Activated naive CD8-positive, alpha-beta T cell treated with anti-CD3 and anti-CD28 coated beads, Interleukin-2, amount 50 U/mL, for 24 hours (primary cell): ENCODE measurements around the gene GREM1.

Experiments
- ATAC-seq: fragments of 150-1000 bp; cut with Tn5 transposase; one replicate; pipeline ENCODE4 v1.10.0; 2021
- DNase-seq: peaks from one replicate; pipeline ENCODE4 v3.0.0; 2021
- H3K27ac Mint-ChIP-seq: one replicate; pipeline ENCODE4 v1.8.0; 2021; ENCODE audit warnings: mild to moderate bottlenecking, mixed read lengths
- H3K27me3 Mint-ChIP-seq: one replicate; pipeline ENCODE4 v1.8.0; 2021; ENCODE audit warnings: mixed read lengths
- H3K36me3 Mint-ChIP-seq: one replicate; pipeline ENCODE4 v1.8.0; 2021; ENCODE audit warnings: low read depth, mixed read lengths
- H3K4me1 Mint-ChIP-seq: one replicate; pipeline ENCODE4 v1.8.0; 2021; ENCODE audit warnings: mixed read lengths
- H3K4me3 Mint-ChIP-seq: one replicate; pipeline ENCODE4 v1.8.0; 2021; ENCODE audit warnings: mild to moderate bottlenecking, moderate library complexity, mixed read lengths
- H3K9me3 Mint-ChIP-seq: one replicate; pipeline ENCODE4 v1.8.0; 2021; ENCODE audit warnings: mixed read lengths

The GREM1 gene

GRCh38 chr15:32717426-32718226 is at the start of gene GREM1:
TSS of gene GREM1 (plus strand) at chr15:32718004. CDS start at chr15:32730691, 12,687 bp downstream.
- Mint-ChIP-seq H3K27ac (no peak within 1 kb of the TSS), H3K4me3 (peak within 1 kb of the TSS; percentile 15)

GRCh38 chr15:32668942-32669341 is 48.9 kb upstream of the GREM1 start:
- Mint-ChIP-seq H3K27ac (no peak overlapping the region), H3K4me3 (no peak overlapping the region), H3K27me3 (no peaks in the 10 kb centered on the region), H3K36me3 (no peaks in the 10 kb centered on the region), H3K9me3 (no peaks in the 10 kb centered on the region), H3K4me1 (no peaks in the 10 kb centered on the region)
- DNase-seq (no peak), ATAC-seq (no peak)

More at GRCh38 chr15:32717426-32718226, at the start of gene GREM1:
- Mint-ChIP-seq H3K9me3 (no peaks in the 10 kb centered on the region), H3K27me3 (peaks cover 77% of the 10 kb centered on the region), H3K36me3 (no peaks in the 10 kb centered on the region), H3K4me1 (peaks cover 23% of the 10 kb centered on the region)
- DNase-seq (no peak), ATAC-seq (no peak)

- DNase-seq (no peak), ATAC-seq (no peak)
- Mint-ChIP-seq H3K27ac (no peak overlapping the region), H3K36me3 (no peaks in the 10 kb centered on the region), H3K27me3 (no peaks in the 10 kb centered on the region), H3K4me1 (no peaks in the 10 kb centered on the region), H3K4me3 (no peak overlapping the region), H3K9me3 (no peaks in the 10 kb centered on the region)
These were observed 47.8 kb upstream of the GREM1 start for GRCh38 chr15:32669896-32670611.

- no peaks in the 10 kb centered on the region for H3K9me3 Mint-ChIP-seq
- no peaks in the 10 kb centered on the region for H3K4me1 Mint-ChIP-seq
- H3K4me3 Mint-ChIP-seq = no peak overlapping the region
- no peaks in the 10 kb centered on the region for H3K36me3 Mint-ChIP-seq
- H3K27ac Mint-ChIP-seq = no peak overlapping the region
- DNase-seq = no peak
- no peaks in the 10 kb centered on the region for H3K27me3 Mint-ChIP-seq
- ATAC-seq = no peak
These were observed 47.2 kb upstream of the GREM1 start for GRCh38 chr15:32670623-32671022.

GRCh38 chr15:32671339-32672325 is 46.2 kb upstream of the GREM1 start:
- ATAC-seq (no peak), DNase-seq (no peak)
- no peak overlapping the region for H3K4me3 Mint-ChIP-seq
- H3K4me1 Mint-ChIP-seq = no peaks in the 10 kb centered on the region
- H3K36me3 Mint-ChIP-seq = no peaks in the 10 kb centered on the region
- no peaks in the 10 kb centered on the region for H3K27me3 Mint-ChIP-seq
- H3K27ac Mint-ChIP-seq = no peak overlapping the region
- H3K9me3 Mint-ChIP-seq = no peaks in the 10 kb centered on the region

- no peak overlapping the region for H3K27ac Mint-ChIP-seq
- no peak for ATAC-seq
- no peaks in the 10 kb centered on the region for H3K36me3 Mint-ChIP-seq
- H3K4me3 Mint-ChIP-seq = no peak overlapping the region
- peaks cover 1% of the 10 kb centered on the region for H3K27me3 Mint-ChIP-seq
- H3K9me3 Mint-ChIP-seq = no peaks in the 10 kb centered on the region
- DNase-seq = no peak
- H3K4me1 Mint-ChIP-seq = no peaks in the 10 kb centered on the region
These were observed 43.1 kb upstream of the GREM1 start for GRCh38 chr15:32674681-32675080.

GRCh38 chr15:32675466-32675865 is 42.3 kb upstream of the GREM1 start:
- Mint-ChIP-seq H3K27me3 (peaks cover 1% of the 10 kb centered on the region), H3K4me3 (no peak overlapping the region), H3K9me3 (no peaks in the 10 kb centered on the region), H3K27ac (no peak overlapping the region), H3K36me3 (no peaks in the 10 kb centered on the region), H3K4me1 (no peaks in the 10 kb centered on the region)
- ATAC-seq (no peak), DNase-seq (no peak)

GRCh38 chr15:32676169-32676568 is 41.6 kb upstream of the GREM1 start:
- Mint-ChIP-seq H3K9me3 (no peaks in the 10 kb centered on the region), H3K27ac (no peak overlapping the region), H3K4me3 (no peak overlapping the region), H3K27me3 (peaks cover 1% of the 10 kb centered on the region), H3K36me3 (no peaks in the 10 kb centered on the region), H3K4me1 (no peaks in the 10 kb centered on the region)
- DNase-seq (no peak), ATAC-seq (no peak)

- no peaks in the 10 kb centered on the region for H3K9me3 Mint-ChIP-seq
- DNase-seq = no peak
- no peaks in the 10 kb centered on the region for H3K4me1 Mint-ChIP-seq
- no peak overlapping the region for H3K4me3 Mint-ChIP-seq
- no peak overlapping the region for H3K27ac Mint-ChIP-seq
- H3K36me3 Mint-ChIP-seq = no peaks in the 10 kb centered on the region
- no peak for ATAC-seq
- H3K27me3 Mint-ChIP-seq = peaks cover 1% of the 10 kb centered on the region
These were observed 40.5 kb upstream of the GREM1 start for GRCh38 chr15:32677238-32677750.

- H3K27me3 Mint-ChIP-seq = peaks cover 1% of the 10 kb centered on the region
- no peak for ATAC-seq
- H3K4me3 Mint-ChIP-seq = no peak overlapping the region
- H3K36me3 Mint-ChIP-seq = no peaks in the 10 kb centered on the region
- H3K9me3 Mint-ChIP-seq = no peaks in the 10 kb centered on the region
- peaks cover 2% of the 10 kb centered on the region for H3K4me1 Mint-ChIP-seq
- no peak for DNase-seq
- no peak overlapping the region for H3K27ac Mint-ChIP-seq
These were observed 38.5 kb upstream of the GREM1 start for GRCh38 chr15:32679298-32679690.

GRCh38 chr15:32682569-32682968 is 35.2 kb upstream of the GREM1 start:
- Mint-ChIP-seq H3K27me3 (peaks cover 2% of the 10 kb centered on the region), H3K27ac (no peak overlapping the region), H3K9me3 (no peaks in the 10 kb centered on the region), H3K36me3 (no peaks in the 10 kb centered on the region), H3K4me1 (peaks cover 4% of the 10 kb centered on the region), H3K4me3 (no peak overlapping the region)
- ATAC-seq (no peak), DNase-seq (no peak)

GRCh38 chr15:32682977-32683630 is 34.7 kb upstream of the GREM1 start:
- Mint-ChIP-seq H3K27ac (no peak overlapping the region), H3K36me3 (no peaks in the 10 kb centered on the region), H3K4me1 (peaks cover 4% of the 10 kb centered on the region), H3K4me3 (no peak overlapping the region), H3K9me3 (no peaks in the 10 kb centered on the region), H3K27me3 (peaks cover 3% of the 10 kb centered on the region)
- no peak for ATAC-seq
- no peak for DNase-seq

- Mint-ChIP-seq H3K27me3 (peaks cover 3% of the 10 kb centered on the region), H3K36me3 (no peaks in the 10 kb centered on the region), H3K27ac (no peak overlapping the region), H3K4me1 (peaks cover 4% of the 10 kb centered on the region), H3K4me3 (no peak overlapping the region), H3K9me3 (no peaks in the 10 kb centered on the region)
- DNase-seq = no peak
- ATAC-seq = peak; percentile 63
These were observed 33.8 kb upstream of the GREM1 start for GRCh38 chr15:32683906-32684584.
